ENCODE measurements around the gene STK24.

The STK24 gene

DNA sequence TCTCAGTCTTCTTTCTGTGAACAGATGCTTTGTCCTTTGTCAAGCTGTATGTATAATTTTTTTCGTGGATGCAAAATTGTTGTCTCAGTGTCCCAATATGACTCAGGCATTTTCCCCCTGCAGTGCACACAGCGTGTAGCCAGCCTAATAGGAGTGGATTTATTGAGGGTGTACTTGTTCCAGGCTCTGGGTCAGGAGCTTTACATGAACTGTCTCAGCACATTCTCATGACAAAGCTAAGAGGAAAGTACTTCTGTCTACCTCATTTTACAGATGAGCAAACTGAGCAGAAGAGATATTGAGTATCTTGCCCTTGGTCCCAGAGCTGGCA, 50.8 kb downstream of the STK24 start:
- H3K4me2 ChIP-seq (ENCODE audit: low read depth, low read length, poor library complexity, severe bottlenecking): no peak overlapping the region
- no peaks in the 10 kb centered on the region for H3F3A ChIP-seq (ENCODE audit: insufficient read depth)
- no peaks in the 10 kb centered on the region for H3K36me3 ChIP-seq (ENCODE audit: low read length)
- no peaks in the 10 kb centered on the region for H3K9me2 ChIP-seq (replicated peaks; ENCODE audit: insufficient read depth, low read length)
- H2AFZ ChIP-seq (ENCODE audit: low read depth, low read length, severe bottlenecking): no peak overlapping the region
- TF ChIP-seq EZH2phosphoT487 (conservative IDR thresholded peaks at IDR 0.05; ENCODE audit: low read length): no peak
- TF ChIP-seq, protein P1, sequence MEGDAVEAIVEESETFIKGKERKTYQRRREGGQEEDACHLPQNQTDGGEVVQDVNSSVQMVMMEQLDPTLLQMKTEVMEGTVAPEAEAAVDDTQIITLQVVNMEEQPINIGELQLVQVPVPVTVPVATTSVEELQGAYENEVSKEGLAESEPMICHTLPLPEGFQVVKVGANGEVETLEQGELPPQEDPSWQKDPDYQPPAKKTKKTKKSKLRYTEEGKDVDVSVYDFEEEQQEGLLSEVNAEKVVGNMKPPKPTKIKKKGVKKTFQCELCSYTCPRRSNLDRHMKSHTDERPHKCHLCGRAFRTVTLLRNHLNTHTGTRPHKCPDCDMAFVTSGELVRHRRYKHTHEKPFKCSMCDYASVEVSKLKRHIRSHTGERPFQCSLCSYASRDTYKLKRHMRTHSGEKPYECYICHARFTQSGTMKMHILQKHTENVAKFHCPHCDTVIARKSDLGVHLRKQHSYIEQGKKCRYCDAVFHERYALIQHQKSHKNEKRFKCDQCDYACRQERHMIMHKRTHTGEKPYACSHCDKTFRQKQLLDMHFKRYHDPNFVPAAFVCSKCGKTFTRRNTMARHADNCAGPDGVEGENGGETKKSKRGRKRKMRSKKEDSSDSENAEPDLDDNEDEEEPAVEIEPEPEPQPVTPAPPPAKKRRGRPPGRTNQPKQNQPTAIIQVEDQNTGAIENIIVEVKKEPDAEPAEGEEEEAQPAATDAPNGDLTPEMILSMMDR (IDR thresholded peaks at IDR 0.05; ENCODE audit: insufficient read depth, low read length, poor library complexity, severe bottlenecking): no peak
- no peak overlapping the region for H3K27ac ChIP-seq (ENCODE audit: low read depth, low read length)
- H3K9ac ChIP-seq (ENCODE audit: low read length): no peak overlapping the region
- H3K27me3 ChIP-seq (ENCODE audit: low read length): no peaks in the 10 kb centered on the region
- H3K4me3 ChIP-seq (ENCODE audit: insufficient read depth, low read length, poor library complexity, severe bottlenecking): no peak overlapping the region
- H4K20me1 ChIP-seq (ENCODE audit: low read depth, low read length): peaks cover 7% of the 10 kb centered on the region; the same call in 1 of the 2 replicates
- no peaks in the 10 kb centered on the region for H3K9me3 ChIP-seq (ENCODE audit: insufficient read depth, low read length)
- peaks cover 49% of the 10 kb centered on the region for H3K79me2 ChIP-seq (ENCODE audit: insufficient read depth, low read length)

DNA sequence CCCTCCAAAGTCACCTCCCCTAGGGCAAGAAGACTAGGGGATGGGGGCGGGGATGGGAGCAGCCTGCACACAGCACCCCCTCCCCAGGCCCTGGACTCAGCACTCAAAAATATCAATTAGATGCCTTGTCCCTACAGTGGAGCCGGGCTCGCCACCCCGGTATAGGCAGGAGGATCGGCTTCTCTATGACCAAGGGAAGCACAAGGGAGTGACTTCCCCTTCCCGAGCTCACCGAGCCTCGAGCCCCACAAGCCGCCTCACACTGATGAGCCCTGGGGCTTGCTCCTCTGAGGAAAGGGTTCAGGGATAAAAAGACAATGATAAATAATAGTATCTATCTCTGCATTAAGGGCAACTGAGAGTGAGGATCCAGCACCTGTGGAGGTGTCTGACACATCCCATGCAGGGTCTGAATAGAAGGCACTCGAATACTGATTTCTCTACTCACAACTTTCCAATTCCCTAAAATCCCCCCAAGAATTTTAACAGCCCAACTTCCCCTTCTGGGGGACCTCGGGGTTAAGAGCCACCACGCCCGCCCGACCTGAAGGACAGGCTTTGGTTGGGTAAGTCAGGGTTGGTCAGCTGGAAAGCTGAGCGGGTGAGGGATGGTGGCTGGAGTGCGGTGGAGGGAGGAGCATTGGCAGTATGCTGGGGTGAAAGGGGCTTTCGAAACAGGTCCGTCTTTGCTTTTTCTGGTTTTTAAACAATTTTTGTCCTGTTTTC, 51.3 kb downstream of the STK24 start:
- no peak for TF ChIP-seq EZH2phosphoT487 (conservative IDR thresholded peaks at IDR 0.05; ENCODE audit: low read length)
- TF ChIP-seq, protein P1 (IDR thresholded peaks at IDR 0.05; ENCODE audit: insufficient read depth, low read length, poor library complexity, severe bottlenecking): no peak
- H3K27me3 ChIP-seq (ENCODE audit: low read length): no peaks in the 10 kb centered on the region
- H3K9me3 ChIP-seq (ENCODE audit: insufficient read depth, low read length): no peaks in the 10 kb centered on the region
- H3K9me2 ChIP-seq (replicated peaks; ENCODE audit: insufficient read depth, low read length): no peaks in the 10 kb centered on the region
- peaks cover 7% of the 10 kb centered on the region; the same call in 1 of the 2 replicates for H4K20me1 ChIP-seq (ENCODE audit: low read depth, low read length)
- no peaks in the 10 kb centered on the region for H3K36me3 ChIP-seq (ENCODE audit: low read length)
- H3K4me2 ChIP-seq (ENCODE audit: low read depth, low read length, poor library complexity, severe bottlenecking): no peak overlapping the region
- H3F3A ChIP-seq (ENCODE audit: insufficient read depth): no peaks in the 10 kb centered on the region
- H3K79me2 ChIP-seq (ENCODE audit: insufficient read depth, low read length): peaks cover 48% of the 10 kb centered on the region
- no peak overlapping the region for H3K9ac ChIP-seq (ENCODE audit: low read length)
- no peak overlapping the region for H3K27ac ChIP-seq (ENCODE audit: low read depth, low read length)
- no peak overlapping the region for H3K4me3 ChIP-seq (ENCODE audit: insufficient read depth, low read length, poor library complexity, severe bottlenecking)
- H2AFZ ChIP-seq (ENCODE audit: low read depth, low read length, severe bottlenecking): no peak overlapping the region

DNA sequence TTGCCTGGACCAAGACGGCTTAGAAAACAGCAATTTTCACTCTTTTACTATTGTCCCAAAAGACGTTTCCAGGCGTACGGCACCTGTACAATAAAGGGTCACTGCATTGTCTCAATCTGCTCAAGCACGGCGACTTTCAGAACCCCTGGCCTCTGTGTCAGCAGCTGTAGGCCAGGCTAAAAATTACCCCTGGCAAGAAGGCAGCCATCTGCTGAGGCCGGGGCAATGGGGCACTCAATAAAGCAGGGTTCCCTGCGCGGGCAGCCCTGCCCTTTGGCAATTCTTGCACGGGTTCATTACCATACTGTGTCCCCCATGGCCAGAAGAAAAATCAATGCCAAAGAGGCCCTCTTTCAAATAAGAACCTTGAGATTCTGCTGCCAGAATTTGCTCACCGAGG, 52.1 kb downstream of the STK24 start:
- Histone ChIP-seq H3K9ac (ENCODE audit: low read length) (no peak overlapping the region), H4K20me1 (ENCODE audit: low read depth, low read length) (no peaks in the 10 kb centered on the region; the same call in 1 of the 2 replicates), H3K4me2 (ENCODE audit: low read depth, low read length, poor library complexity, severe bottlenecking) (no peak overlapping the region), H3K9me2 (replicated peaks; ENCODE audit: insufficient read depth, low read length) (no peaks in the 10 kb centered on the region), H3K27me3 (ENCODE audit: low read length) (no peaks in the 10 kb centered on the region), H3K79me2 (ENCODE audit: insufficient read depth, low read length) (peaks cover 44% of the 10 kb centered on the region), H3K9me3 (ENCODE audit: insufficient read depth, low read length) (no peaks in the 10 kb centered on the region), H3K36me3 (ENCODE audit: low read length) (no peaks in the 10 kb centered on the region), H3K27ac (ENCODE audit: low read depth, low read length) (no peak overlapping the region), H2AFZ (ENCODE audit: low read depth, low read length, severe bottlenecking) (no peak overlapping the region), H3F3A (ENCODE audit: insufficient read depth) (no peaks in the 10 kb centered on the region), H3K4me3 (ENCODE audit: insufficient read depth, low read length, poor library complexity, severe bottlenecking) (no peak overlapping the region)
- TF ChIP-seq EZH2phosphoT487 (conservative IDR thresholded peaks at IDR 0.05; ENCODE audit: low read length): no peak
- TF ChIP-seq, protein P1 (IDR thresholded peaks at IDR 0.05; ENCODE audit: insufficient read depth, low read length, poor library complexity, severe bottlenecking): no peak

Measured in SU-DHL-6 (cell line).